Choroid plexus epithelial cell (primary cell): ENCODE measurements around the gene ATP5PB.

ENCODE experiments used
- DNase-seq: peaks from one replicate; pipeline ENCODE4 v3.0.0-alpha.2; 2010; ENCODE audit warnings: low read depth
- H3K4me3 ChIP-seq: 2 replicates; pipeline ENCODE4 v1.5.1; 2011; ENCODE audit warnings: low read depth, mild to moderate bottlenecking, control low read depth, low read length, moderate library complexity
- CTCF ChIP-seq: conservative IDR thresholded peaks from 2 replicates; pipeline ENCODE4 v1.5.1; 2011; ENCODE audit warnings: low read depth, mild to moderate bottlenecking, control low read depth, inconsistent platforms, low read length, moderate library complexity

The ATP5PB gene

GRCh38 chr1:111481387-111482221 is 32.3 kb downstream of the ATP5PB start:
- TF ChIP-seq CTCF: peak; percentile 79
- H3K4me3 ChIP-seq: no peak overlapping the region
- peak; percentile 71 for DNase-seq

- no peak overlapping the region for H3K4me3 ChIP-seq
- TF ChIP-seq CTCF: no peak
- no peak for DNase-seq
Observed at GRCh38 chr1:111483166-111483565, 33.9 kb downstream of the ATP5PB start.

GRCh38 chr1:111483876-111484275 is 34.6 kb downstream of the ATP5PB start:
- TF ChIP-seq CTCF: no peak
- DNase-seq: no peak

GRCh38 chr1:111484391-111485026 is 35.2 kb downstream of the ATP5PB start:
- TF ChIP-seq CTCF: no peak
- no peak for DNase-seq
- no peak overlapping the region for H3K4me3 ChIP-seq

More at GRCh38 chr1:111483876-111484275, 34.6 kb downstream of the ATP5PB start:
- no peak overlapping the region for H3K4me3 ChIP-seq

GRCh38 chr1:111486431-111486830 is 37.2 kb downstream of the ATP5PB start:
- no peak overlapping the region for H3K4me3 ChIP-seq
- no peak for DNase-seq
- TF ChIP-seq CTCF: no peak

GRCh38 chr1:111487133-111487532 is 37.9 kb downstream of the ATP5PB start:
- H3K4me3 ChIP-seq: no peak overlapping the region
- no peak for DNase-seq
- TF ChIP-seq CTCF: no peak

GRCh38 chr1:111488669-111489068 is 39.4 kb downstream of the ATP5PB start:
- H3K4me3 ChIP-seq: no peak overlapping the region
- no peak for DNase-seq
- TF ChIP-seq CTCF: no peak
